H1 (cell line): ENCODE data around the gene SERHL2. TPM values are rescaled to one million over a fixed set of nuclear protein-coding genes. Genes with fewer than 3 reads are reported as not detected.
A peak's percentile ranks its signal among the peaks of the same experiment; 100 is the strongest.

Source experiments
- CTCF ChIA-PET: fragments of 300-600 bp; sonication (Branson Sonifier 250); formaldehyde crosslinking; loops from one replicate; lab custom pipeline; 2021; ENCODE audit not compliant: partially characterized antibody; lab: Charles Lee
- POLR2A ChIA-PET: fragments of 300-600 bp; sonication (Branson Sonifier 250); formaldehyde crosslinking; loops from one replicate; lab custom pipeline; 2021; ENCODE audit warnings: inconsistent platforms; ENCODE audit not compliant: partially characterized antibody; lab: Charles Lee
- DNase-seq, 2 experiments: peaks; one replicate each; pipeline versions ENCODE4 v3.0.0 to v3.0.0-alpha.2; 2010 to 2022; ENCODE audit warnings: low spot score in 2 of 2, low read depth in 1 of 2, mixed read lengths in 1 of 2
- FAIRE-seq: peaks from 2 replicates; lab custom pipeline; 2011; peaks lifted over from hg19 to GRCh38; lab: Jason Lieb, UNC
- H2AFZ ChIP-seq: 2 replicates; pipeline ENCODE4 v1.8.1; 2012; ENCODE audit warnings: low read length, inconsistent platforms
- H2AK5ac ChIP-seq: 2 replicates; pipeline ENCODE4 v1.6.1; 2013; ENCODE audit warnings: low read depth, low read length
- H2BK120ac ChIP-seq: replicated peaks from 2 replicates; pipeline ENCODE3; 2013; ENCODE audit warnings: low read depth, low read length, inconsistent platforms
- H2BK12ac ChIP-seq: 2 replicates; pipeline ENCODE4 v1.6.1; 2013; ENCODE audit warnings: low read depth, low read length
- H2BK15ac ChIP-seq: 2 replicates; pipeline ENCODE4 v1.6.1; 2013; ENCODE audit warnings: low read length
- H2BK20ac ChIP-seq: 2 replicates; pipeline ENCODE4 v1.6.1; 2013; ENCODE audit warnings: low read length
- H2BK5ac ChIP-seq: 2 replicates; pipeline ENCODE4 v1.6.1; 2013; ENCODE audit warnings: low read depth, low read length
- H3K14ac ChIP-seq: 2 replicates; pipeline ENCODE4 v1.6.1; 2013; ENCODE audit warnings: inconsistent platforms; ENCODE audit not compliant: insufficient read length
- H3K18ac ChIP-seq: 2 replicates; pipeline ENCODE4 v1.6.1; 2013; ENCODE audit warnings: low read length; ENCODE audit errors: extremely low read depth
- H3K23ac ChIP-seq: 2 replicates; pipeline ENCODE4 v1.6.1; 2013; ENCODE audit warnings: inconsistent platforms; ENCODE audit not compliant: insufficient read length
- H3K23me2 ChIP-seq: 2 replicates; pipeline ENCODE4 v1.6.1; 2013; ENCODE audit warnings: low read depth, low read length
- H3K27ac ChIP-seq: 2 replicates; pipeline ENCODE4 v1.6.1; 2011; ENCODE audit warnings: low read depth, low read length, inconsistent platforms
- H3K27me3 ChIP-seq, 4 experiments: replicated peaks in 1 of 4; 1 replicate in 1 of 4; 2 replicates in 3 of 4; pipeline versions ENCODE4 v1.6.1 to v1.8.1; 2011 to 2013; ENCODE audit warnings: low read length in 3 of 4, mild to moderate bottlenecking in 3 of 4, inconsistent platforms in 2 of 4, mixed read lengths in 2 of 4, moderate library complexity in 1 of 4; ENCODE audit not compliant: control insufficient read depth in 3 of 4, insufficient read depth in 3 of 4; ENCODE audit errors: extremely low read depth in 1 of 4
- H3K36me3 ChIP-seq, 4 experiments: 2 replicates each; pipeline versions ENCODE4 v1.6.1 to v1.8.1; 2011 to 2013; ENCODE audit warnings: mild to moderate bottlenecking in 4 of 4, low read length in 3 of 4, moderate library complexity in 2 of 4, control low read depth in 1 of 4, inconsistent platforms in 1 of 4; ENCODE audit not compliant: insufficient read depth in 4 of 4, control insufficient read depth in 2 of 4
- H3K4ac ChIP-seq: replicated peaks from 2 replicates; pipeline ENCODE3; 2013; ENCODE audit warnings: low read length, low read depth, mixed read lengths, inconsistent platforms; ENCODE audit not compliant: insufficient read length
- H3K4me1 ChIP-seq, 4 experiments: replicated peaks in 1 of 4; 1 replicate in 1 of 4; 2 replicates in 3 of 4; pipeline versions ENCODE4 v1.6.1 to v1.8.1; 2011 to 2013; ENCODE audit warnings: low read length in 3 of 4, inconsistent platforms in 2 of 4, mixed read lengths in 1 of 4; ENCODE audit not compliant: insufficient read depth in 4 of 4, control insufficient read depth in 3 of 4
- H3K4me2 ChIP-seq, 2 experiments: 2 replicates each; pipeline versions ENCODE4 v1.6.1 to v1.8.1; 2011 to 2013; ENCODE audit warnings: low read depth in 2 of 2, low read length in 2 of 2, control low read depth in 1 of 2, inconsistent platforms in 1 of 2, mild to moderate bottlenecking in 1 of 2; ENCODE audit not compliant: insufficient read depth in 1 of 2
- H3K4me3 ChIP-seq, 4 experiments: fragments of 200-600, 300-600 bp in 1 of 4; sonication (generic), shearing (Covaris generic), sonication (Bioruptor Twin) in 1 of 4; 2 replicates each; pipeline versions ENCODE4 v1.5.1 to v1.8.1; 2011 to 2016; ENCODE audit warnings: low read length in 4 of 4, low read depth in 3 of 4, control low read depth in 2 of 4, inconsistent platforms in 2 of 4, mild to moderate bottlenecking in 2 of 4, mixed read lengths in 1 of 4, moderate library complexity in 1 of 4; ENCODE audit not compliant: insufficient read depth in 2 of 4; ENCODE audit errors: extremely low read depth in 1 of 4
- H3K56ac ChIP-seq: replicated peaks from 2 replicates; pipeline ENCODE3; 2013; ENCODE audit warnings: low read depth, mild to moderate bottlenecking, mixed read lengths, low read length, inconsistent platforms; ENCODE audit not compliant: insufficient read length
- H3K79me1 ChIP-seq: 2 replicates; pipeline ENCODE4 v1.6.1; 2013; ENCODE audit warnings: low read depth, low read length, control low read depth
- H3K79me2 ChIP-seq, 2 experiments: 2 replicates each; pipeline versions ENCODE4 v1.6.1 to v1.8.1; 2012 to 2013; ENCODE audit warnings: low read length in 2 of 2, mild to moderate bottlenecking in 2 of 2, inconsistent platforms in 1 of 2; ENCODE audit not compliant: insufficient read depth in 2 of 2, control insufficient read depth in 1 of 2
- H3K9ac ChIP-seq, 4 experiments: replicated peaks in 1 of 4; 1 replicate in 1 of 4; 2 replicates in 3 of 4; pipeline versions ENCODE4 v1.6.1 to v1.8.1; 2011 to 2013; ENCODE audit warnings: low read depth in 3 of 4, low read length in 3 of 4, control low read depth in 2 of 4, mild to moderate bottlenecking in 2 of 4, moderate library complexity in 2 of 4, inconsistent platforms in 1 of 4; ENCODE audit errors: extremely low read depth in 1 of 4
- H3K9me3 ChIP-seq, 2 experiments: 2 replicates each; pipeline versions ENCODE4 v1.6.1 to v1.8.1; 2012 to 2013; ENCODE audit warnings: mild to moderate bottlenecking in 2 of 2, moderate library complexity in 2 of 2, control low read depth in 1 of 2, inconsistent platforms in 1 of 2, low read depth in 1 of 2, low read length in 1 of 2, mixed read lengths in 1 of 2; ENCODE audit not compliant: insufficient read depth in 2 of 2
- H4K20me1 ChIP-seq, 2 experiments: replicated peaks in 1 of 2; 2 replicates each; pipeline versions ENCODE3 to v1.8.1; 2011 to 2013; ENCODE audit warnings: inconsistent platforms in 2 of 2, low read length in 2 of 2, mild to moderate bottlenecking in 1 of 2; ENCODE audit not compliant: insufficient read depth in 2 of 2, control insufficient read depth in 1 of 2
- H4K5ac ChIP-seq: 2 replicates; pipeline ENCODE4 v1.6.1; 2013; ENCODE audit warnings: low read length, low read depth, mixed read lengths, inconsistent platforms; ENCODE audit not compliant: insufficient read length
- H4K8ac ChIP-seq: 2 replicates; pipeline ENCODE4 v1.8.0; 2013; ENCODE audit warnings: mild to moderate bottlenecking, moderate library complexity, low read length, inconsistent platforms; ENCODE audit not compliant: insufficient read depth; ENCODE audit errors: extremely low read depth
- H4K91ac ChIP-seq: replicated peaks from 2 replicates; pipeline ENCODE3; 2013; ENCODE audit warnings: low read length, mixed read lengths, inconsistent platforms; ENCODE audit not compliant: insufficient read length
- HDAC2 ChIP-seq, 2 experiments: fragments of 300-600 bp in 1 of 2; sonication (generic) in 1 of 2; IDR thresholded peaks; 2 replicates each; pipeline ENCODE4 v1.6.1; 2011 to 2012; ENCODE audit warnings: low read depth in 2 of 2, low read length in 2 of 2, mild to moderate bottlenecking in 2 of 2, moderate library complexity in 2 of 2, borderline replicate concordance in 1 of 2, inconsistent platforms in 1 of 2
- POLR2AphosphoS5 ChIP-seq: IDR thresholded peaks from 2 replicates; pipeline ENCODE4 v1.6.1; 2011; ENCODE audit warnings: low read depth, low read length
- WGBS, 2 experiments: shearing (Covaris generic) in 1 of 2; methylation state at CpG; one replicate each; pipeline versions ENCODE4 v1.1.6 to v1.1.7; 2013 to 2015; ENCODE audit warnings: low lambda C conversion rate in 2 of 2, mixed read lengths in 2 of 2, inconsistent platforms in 1 of 2, low coverage in 1 of 2, missing lambda C conversion rate in 1 of 2; ENCODE audit not compliant: insufficient replicate concordance in 2 of 2, insufficient coverage in 1 of 2, insufficient read length in 1 of 2; ENCODE audit errors: extremely low coverage in 1 of 2, missing lambda C conversion rate in 1 of 2; 5-methylcytosine and 5-hydroxymethylcytosine counted together
- polyA plus RNA-seq, 7 experiments: library from polyadenylated mRNA; depleted of rRNA in 3 of 7; stranded (reverse) in 5 of 7; unstranded in 2 of 7; fragments of >200 nt in 5 of 7; fragments of 200-250 nt in 2 of 7; gene quantifications; 1 replicate in 5 of 7; 2 replicates in 1 of 7; 4 replicates in 1 of 7; pipeline versions ENCODE4 v1.2.1 to v1.2.3, GENCODE V29; 2011 to 2013; ENCODE audit warnings: missing spikeins in 2 of 7, mixed read lengths in 2 of 7
- total RNA-seq: library from RNA; stranded (reverse); fragmentation: NEBNext Ultra II Directional; extraction: Animal tissue kit (Norgen Biotek cat#: 25700); gene quantifications from 2 replicates; pipeline ENCODE4 v1.2.1, GENCODE V29; 2021

SERHL2 gene
- total and polyA plus RNA-seq, 2 of the 8 experiments (the other 6 are each of a cell fraction or from before 2014, with no cell fraction given) = 0.91 TPM; not detected in 1

DNA sequence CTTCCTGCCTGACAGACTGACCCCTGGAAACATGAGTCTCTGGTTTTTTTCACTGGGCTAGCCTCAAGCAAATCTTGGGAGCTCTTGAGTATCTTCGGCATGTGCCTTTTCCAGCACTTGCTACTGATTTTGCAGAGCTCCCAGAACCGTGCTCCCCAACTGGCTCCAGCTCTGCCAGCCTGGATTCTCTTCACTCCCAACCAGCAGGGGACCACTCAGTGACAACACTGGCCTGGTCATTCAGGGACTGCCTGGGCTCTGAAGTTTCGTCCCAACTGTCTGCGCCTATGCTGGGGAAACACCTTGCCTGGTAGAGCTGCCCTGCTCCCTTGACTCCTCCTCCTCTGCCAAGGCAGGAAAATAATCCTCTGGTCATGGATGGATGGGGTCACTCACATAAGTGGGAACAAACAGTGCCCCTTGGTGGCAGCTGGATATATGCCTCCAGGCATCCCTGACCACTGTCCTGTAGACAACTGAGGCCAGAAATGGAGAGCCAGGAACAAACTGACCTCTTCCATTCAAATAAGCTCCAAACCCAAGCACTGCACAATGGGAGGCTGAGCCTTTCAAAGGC, 30.7 kb downstream of the SERHL2 start:
- ChIA-PET POLR2A (interaction anchor here (1.1 to 28.3 kb wide), 5 partner anchors 12 to 26 kb away, joined by 3 to 399 read pairs (median 9); partner anchors contain the start of gene POLDIP3), CTCF (interaction anchor here (0.8 to 2.3 kb wide), 4 partner anchors 9 to 26 kb away, joined by 3 to 11 read pairs (median 4); no protein-coding TSS in a partner anchor)
- no peaks in the 10 kb centered on the region for H3K9me3 ChIP-seq
- H2BK20ac ChIP-seq = no peak overlapping the region
- no peak overlapping the region for H3K4me3 ChIP-seq
- no peak overlapping the region for H3K56ac ChIP-seq
- no peak overlapping the region for H2BK15ac ChIP-seq
- no peak overlapping the region for H2AK5ac ChIP-seq
- H3K9ac ChIP-seq = no peak overlapping the region
- H3K14ac ChIP-seq = no peak overlapping the region
- H3K23ac ChIP-seq = no peak overlapping the region
- no peaks in the 10 kb centered on the region for H3K79me1 ChIP-seq
- TF ChIP-seq POLR2AphosphoS5 (peak; percentile 25; the same call in 1 of the 2 replicates), HDAC2 (IDR thresholded peaks at IDR 0.05; ENCODE audit: borderline replicate concordance in 1 of 2, low read depth in 2 of 2, low read length in 2 of 2) (no peak)
- no peak overlapping the region for H2BK120ac ChIP-seq
- peaks cover 27 to 49% (median 42%) of the 10 kb centered on the region in 4 experiments for H3K36me3 ChIP-seq
- no peak overlapping the region for H2BK12ac ChIP-seq
- no peaks in the 10 kb centered on the region for H3K4me1 ChIP-seq
- H4K8ac ChIP-seq = no peak overlapping the region
- no peak overlapping the region for H3K4me2 ChIP-seq
- H3K18ac ChIP-seq = no peak overlapping the region
- no peak overlapping the region for H2AFZ ChIP-seq
- H3K27me3 ChIP-seq = no peaks in the 10 kb centered on the region
- H3K79me2 ChIP-seq = peaks cover 0 to 10% of the 10 kb centered on the region in 2 experiments; a peak in 2 of 4 replicates
- no peak overlapping the region for H4K91ac ChIP-seq
- H3K4ac ChIP-seq = no peak overlapping the region
- no peak overlapping the region for H4K5ac ChIP-seq
- WGBS, 2 experiments = 94% methylated on average over 4 of the region's 4 CpGs; no CpG with 5 or more reads in 1 of the 2 experiments
- no peak overlapping the region for H3K27ac ChIP-seq
- no peak for FAIRE-seq
- H2BK5ac ChIP-seq = no peak overlapping the region
- H3K23me2 ChIP-seq = no peaks in the 10 kb centered on the region; the same call in 1 of the 2 replicates
- no peak for DNase-seq
- peaks cover 0 to 4% of the 10 kb centered on the region in 2 experiments for H4K20me1 ChIP-seq
